ENCODE data around the gene KCNQ1. TPM values are rescaled to one million over a fixed set of nuclear protein-coding genes. Genes with fewer than 3 reads are reported as not detected.

KCNQ1 gene
- total RNA-seq, 1 experiment from 2014 or later: 10.7 TPM

DNA sequence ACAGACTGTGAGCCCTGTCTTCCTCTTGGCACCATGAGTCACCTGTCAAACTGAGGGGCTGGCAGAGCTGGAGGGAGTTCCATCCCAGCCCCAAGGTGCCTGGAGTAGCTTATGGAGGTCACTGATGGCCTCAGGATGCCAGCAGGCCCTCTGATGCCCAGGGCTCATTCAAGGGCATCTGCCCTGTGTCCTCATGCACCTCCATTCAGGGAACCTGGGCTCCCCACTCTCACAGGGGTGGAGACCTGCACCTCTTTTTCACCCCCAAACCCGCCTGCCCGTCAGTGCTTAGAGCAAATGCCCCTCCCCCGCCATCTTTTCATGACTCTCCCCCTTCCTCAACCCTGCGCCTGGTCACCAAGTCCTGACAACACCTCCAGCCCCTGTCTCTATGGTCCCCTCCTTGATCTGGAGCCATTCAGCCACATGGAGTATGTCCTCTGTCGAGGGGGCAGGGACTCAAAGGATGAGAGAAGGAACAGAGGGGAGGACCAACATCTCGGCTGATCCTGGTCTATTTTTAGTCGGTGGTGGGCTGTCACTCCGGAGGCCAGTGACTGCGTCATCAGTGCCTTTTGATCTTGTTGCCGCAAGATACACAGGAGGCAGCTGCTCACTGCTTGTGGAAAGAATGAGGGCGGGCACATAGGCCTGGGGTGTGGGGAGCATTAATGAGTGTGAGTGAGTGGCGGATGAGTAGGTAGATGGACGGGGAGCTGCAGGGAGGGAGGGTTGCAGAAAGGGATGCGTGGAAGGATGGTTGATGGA, 368.5 kb downstream of the KCNQ1 start:
- Histone ChIP-seq H4K20me1 (ENCODE audit: insufficient read depth) (no peaks in the 10 kb centered on the region), H3K27ac (ENCODE audit: low read depth, low read length) (no peak overlapping the region), H3K79me2 (ENCODE audit: insufficient read depth, low read length) (no peaks in the 10 kb centered on the region), H3K4me2 (ENCODE audit: low read length) (no peak overlapping the region), H3K9ac (ENCODE audit: low read length) (no peak overlapping the region), H3K9me3 (ENCODE audit: control insufficient read depth in 1 of 2, insufficient read depth in 1 of 2, low read depth in 1 of 2, low read length in 2 of 2) (peaks cover 6% of the 10 kb centered on the region in 2 experiments; a peak in 2 of 4 replicates), H3K4me1 (ENCODE audit: control insufficient read depth in 1 of 2, insufficient read depth in 2 of 2, low read length in 2 of 2) (no peaks in the 10 kb centered on the region), H3K27me3 (ENCODE audit: insufficient read depth, low read length) (0 out of 2 replicates have a peak, but pooled peaks cover 2% of the 10 kb centered on the region), H3K36me3 (ENCODE audit: control insufficient read depth in 1 of 2, insufficient read depth in 2 of 2, low read length in 2 of 2) (no peaks in the 10 kb centered on the region), H2AFZ (ENCODE audit: low read depth, low read length, poor library complexity, severe bottlenecking) (no peak overlapping the region), H3K4me3 (replicated peaks in 1 of 2; ENCODE audit: low read depth in 1 of 2, low read length in 2 of 2) (no peak overlapping the region), H3K9me2 (ENCODE audit: insufficient read depth) (no peaks in the 10 kb centered on the region)
- ATAC-seq (no peak), DNase-seq (ENCODE audit: low read depth, low spot score) (no peak)
- ChIA-PET RAD21 (ENCODE audit: low non-redundant PET in 1 of 2, low total read pairs in 2 of 2, uncharacterized antibody in 2 of 2, unreplicated experiment in 2 of 2) (no interaction called here), CTCF (no interaction called here), POLR2A (no interaction called here)
- intact Hi-C loops (cut with micrococcal nuclease): no loop called here
- BruUV-seq (replicated peaks): no TSS peak
- no peak for TF ChIP-seq POLR2A (IDR thresholded peaks at IDR 0.05; ENCODE audit: borderline replicate concordance, extremely low read depth, insufficient read depth, insufficient read length)
- TF ChIP-seq TCF7L2 (IDR thresholded peaks at IDR 0.05; ENCODE audit: borderline replicate concordance, extremely low read depth, insufficient read depth, insufficient read length): peak; percentile 44

DNA sequence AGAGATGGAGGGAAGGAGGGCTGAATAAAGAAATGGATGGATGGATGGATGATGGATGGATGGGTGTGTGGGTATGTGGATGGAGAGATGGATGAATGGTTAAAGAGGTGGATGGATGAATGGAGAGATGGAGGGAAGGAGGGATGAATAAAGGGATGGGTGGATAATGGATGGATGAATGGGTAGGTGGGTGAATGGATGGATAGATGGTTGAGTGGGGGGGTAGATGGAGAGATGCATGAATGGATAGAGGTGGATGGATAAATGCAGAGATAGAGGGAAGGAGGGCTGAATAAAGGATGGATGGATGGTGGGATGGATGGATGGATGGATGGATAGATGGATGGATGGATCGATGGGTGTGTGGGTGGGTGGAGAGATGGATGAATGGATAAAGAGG, 369.2 kb downstream of the KCNQ1 start:
- Histone ChIP-seq H3K9me2 (ENCODE audit: insufficient read depth) (no peaks in the 10 kb centered on the region), H3K27ac (ENCODE audit: low read depth, low read length) (no peak overlapping the region), H3K27me3 (ENCODE audit: insufficient read depth, low read length) (0 out of 2 replicates have a peak, but pooled peaks cover 2% of the 10 kb centered on the region), H3K4me2 (ENCODE audit: low read length) (no peak overlapping the region), H3K9me3 (ENCODE audit: control insufficient read depth in 1 of 2, insufficient read depth in 1 of 2, low read depth in 1 of 2, low read length in 2 of 2) (peaks cover 6 to 10% of the 10 kb centered on the region in 2 experiments; a peak in 2 of 4 replicates), H2AFZ (ENCODE audit: low read depth, low read length, poor library complexity, severe bottlenecking) (no peak overlapping the region), H3K36me3 (ENCODE audit: control insufficient read depth in 1 of 2, insufficient read depth in 2 of 2, low read length in 2 of 2) (no peaks in the 10 kb centered on the region), H3K79me2 (ENCODE audit: insufficient read depth, low read length) (no peaks in the 10 kb centered on the region), H3K9ac (ENCODE audit: low read length) (no peak overlapping the region), H3K4me1 (ENCODE audit: control insufficient read depth in 1 of 2, insufficient read depth in 2 of 2, low read length in 2 of 2) (no peaks in the 10 kb centered on the region), H3K4me3 (replicated peaks in 1 of 2; ENCODE audit: low read depth in 1 of 2, low read length in 2 of 2) (no peak overlapping the region), H4K20me1 (ENCODE audit: insufficient read depth) (no peaks in the 10 kb centered on the region)
- no peak for DNase-seq (ENCODE audit: low read depth, low spot score)
- RAD21 ChIA-PET (ENCODE audit: low non-redundant PET in 1 of 2, low total read pairs in 2 of 2, uncharacterized antibody in 2 of 2, unreplicated experiment in 2 of 2): no interaction called here
- CTCF ChIA-PET: no interaction called here
- intact Hi-C loops (cut with micrococcal nuclease): no loop called here
- no peak for ATAC-seq
- no TSS peak for BruUV-seq (replicated peaks)
- POLR2A ChIA-PET: no interaction called here
- TF ChIP-seq FOSL1 (IDR thresholded peaks at IDR 0.05; ENCODE audit: low read depth) (no peak), SRF (IDR thresholded peaks at IDR 0.05; ENCODE audit: low read depth) (no peak), YY1 (IDR thresholded peaks at IDR 0.05; ENCODE audit: extremely low read depth, insufficient replicate concordance, low read depth, low read length) (no peak), CEBPB (IDR thresholded peaks at IDR 0.05; ENCODE audit: low read depth) (no peak), SIN3A (IDR thresholded peaks at IDR 0.05; ENCODE audit: low read depth) (no peak), ZFX (IDR thresholded peaks at IDR 0.05) (no peak), SP1 (IDR thresholded peaks at IDR 0.05; ENCODE audit: low read depth) (no peak), EZH2phosphoT487 (IDR thresholded peaks at IDR 0.05; ENCODE audit: borderline replicate concordance) (no peak), CBX3 (IDR thresholded peaks at IDR 0.05; ENCODE audit: low read depth) (no peak), TCF7L2 (IDR thresholded peaks at IDR 0.05; ENCODE audit: borderline replicate concordance, extremely low read depth, insufficient read depth, insufficient read length) (no peak), RAD21 (IDR thresholded peaks at IDR 0.05; ENCODE audit: low read depth) (no peak)
- TF ChIP-seq, protein P1, sequence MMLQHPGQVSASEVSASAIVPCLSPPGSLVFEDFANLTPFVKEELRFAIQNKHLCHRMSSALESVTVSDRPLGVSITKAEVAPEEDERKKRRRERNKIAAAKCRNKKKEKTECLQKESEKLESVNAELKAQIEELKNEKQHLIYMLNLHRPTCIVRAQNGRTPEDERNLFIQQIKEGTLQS (IDR thresholded peaks at IDR 0.05): no peak
- TF ChIP-seq, protein P2, sequence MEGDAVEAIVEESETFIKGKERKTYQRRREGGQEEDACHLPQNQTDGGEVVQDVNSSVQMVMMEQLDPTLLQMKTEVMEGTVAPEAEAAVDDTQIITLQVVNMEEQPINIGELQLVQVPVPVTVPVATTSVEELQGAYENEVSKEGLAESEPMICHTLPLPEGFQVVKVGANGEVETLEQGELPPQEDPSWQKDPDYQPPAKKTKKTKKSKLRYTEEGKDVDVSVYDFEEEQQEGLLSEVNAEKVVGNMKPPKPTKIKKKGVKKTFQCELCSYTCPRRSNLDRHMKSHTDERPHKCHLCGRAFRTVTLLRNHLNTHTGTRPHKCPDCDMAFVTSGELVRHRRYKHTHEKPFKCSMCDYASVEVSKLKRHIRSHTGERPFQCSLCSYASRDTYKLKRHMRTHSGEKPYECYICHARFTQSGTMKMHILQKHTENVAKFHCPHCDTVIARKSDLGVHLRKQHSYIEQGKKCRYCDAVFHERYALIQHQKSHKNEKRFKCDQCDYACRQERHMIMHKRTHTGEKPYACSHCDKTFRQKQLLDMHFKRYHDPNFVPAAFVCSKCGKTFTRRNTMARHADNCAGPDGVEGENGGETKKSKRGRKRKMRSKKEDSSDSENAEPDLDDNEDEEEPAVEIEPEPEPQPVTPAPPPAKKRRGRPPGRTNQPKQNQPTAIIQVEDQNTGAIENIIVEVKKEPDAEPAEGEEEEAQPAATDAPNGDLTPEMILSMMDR (IDR thresholded peaks at IDR 0.05 in 2 of 3, conservative IDR thresholded peaks at IDR 0.05 in 1 of 3; ENCODE audit: borderline replicate concordance in 1 of 3, insufficient read depth in 1 of 3, low read depth in 2 of 3, low read length in 2 of 3): no peak
- TF ChIP-seq, protein P3, sequence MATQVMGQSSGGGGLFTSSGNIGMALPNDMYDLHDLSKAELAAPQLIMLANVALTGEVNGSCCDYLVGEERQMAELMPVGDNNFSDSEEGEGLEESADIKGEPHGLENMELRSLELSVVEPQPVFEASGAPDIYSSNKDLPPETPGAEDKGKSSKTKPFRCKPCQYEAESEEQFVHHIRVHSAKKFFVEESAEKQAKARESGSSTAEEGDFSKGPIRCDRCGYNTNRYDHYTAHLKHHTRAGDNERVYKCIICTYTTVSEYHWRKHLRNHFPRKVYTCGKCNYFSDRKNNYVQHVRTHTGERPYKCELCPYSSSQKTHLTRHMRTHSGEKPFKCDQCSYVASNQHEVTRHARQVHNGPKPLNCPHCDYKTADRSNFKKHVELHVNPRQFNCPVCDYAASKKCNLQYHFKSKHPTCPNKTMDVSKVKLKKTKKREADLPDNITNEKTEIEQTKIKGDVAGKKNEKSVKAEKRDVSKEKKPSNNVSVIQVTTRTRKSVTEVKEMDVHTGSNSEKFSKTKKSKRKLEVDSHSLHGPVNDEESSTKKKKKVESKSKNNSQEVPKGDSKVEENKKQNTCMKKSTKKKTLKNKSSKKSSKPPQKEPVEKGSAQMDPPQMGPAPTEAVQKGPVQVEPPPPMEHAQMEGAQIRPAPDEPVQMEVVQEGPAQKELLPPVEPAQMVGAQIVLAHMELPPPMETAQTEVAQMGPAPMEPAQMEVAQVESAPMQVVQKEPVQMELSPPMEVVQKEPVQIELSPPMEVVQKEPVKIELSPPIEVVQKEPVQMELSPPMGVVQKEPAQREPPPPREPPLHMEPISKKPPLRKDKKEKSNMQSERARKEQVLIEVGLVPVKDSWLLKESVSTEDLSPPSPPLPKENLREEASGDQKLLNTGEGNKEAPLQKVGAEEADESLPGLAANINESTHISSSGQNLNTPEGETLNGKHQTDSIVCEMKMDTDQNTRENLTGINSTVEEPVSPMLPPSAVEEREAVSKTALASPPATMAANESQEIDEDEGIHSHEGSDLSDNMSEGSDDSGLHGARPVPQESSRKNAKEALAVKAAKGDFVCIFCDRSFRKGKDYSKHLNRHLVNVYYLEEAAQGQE (IDR thresholded peaks at IDR 0.05; ENCODE audit: low read depth): no peak
